ENCODE data around the gene RBM42.
A peak's percentile ranks its signal among the peaks of the same experiment; 100 is the strongest.
"Not testable (repeated sequence)": the region's sequence is repeated elsewhere in the genome, so short reads cannot be mapped to it uniquely, and the experiment has no call there.

RBM42 gene
- total RNA-seq: 38.3 to 46.0 reads per million in 2 donors

DNA sequence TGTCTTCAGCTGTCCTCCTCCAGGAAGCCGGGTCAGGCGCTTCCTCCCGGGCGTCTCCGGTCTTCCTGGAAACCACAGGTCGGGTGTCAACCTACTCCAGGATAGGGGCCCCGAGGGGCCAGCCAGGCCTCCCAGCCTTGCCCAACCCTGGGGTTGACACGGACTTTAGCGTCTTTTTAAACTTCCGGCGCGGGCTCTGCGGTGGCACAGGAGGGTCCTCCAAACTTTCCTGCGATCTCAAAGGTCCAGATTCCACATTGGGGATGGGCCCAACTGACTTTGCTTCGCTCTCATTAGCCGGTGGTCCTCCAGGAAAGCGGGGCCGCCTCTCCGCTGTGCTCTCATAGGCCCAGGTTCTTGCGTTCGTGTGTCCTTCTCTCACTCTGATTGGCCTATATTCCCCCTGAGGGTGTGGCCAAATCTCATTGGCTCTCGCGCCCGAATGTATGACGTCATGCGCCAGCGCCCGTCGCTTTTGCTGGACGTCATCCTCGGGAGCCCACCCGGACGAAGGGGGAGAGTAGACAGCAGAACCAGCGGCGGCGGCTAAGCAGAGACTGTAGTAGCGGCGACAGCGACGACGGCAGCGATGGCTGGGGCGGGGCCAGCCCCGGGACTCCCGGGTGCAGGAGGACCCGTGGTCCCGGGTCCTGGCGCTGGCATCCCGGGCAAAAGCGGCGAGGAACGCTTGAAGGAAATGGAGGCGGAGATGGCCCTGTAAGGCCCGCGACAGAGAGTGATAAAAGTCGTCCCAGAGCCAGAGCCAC is at the start of gene RBM42:
Gene RBM42 (plus strand): TSS at position 472 of the 767 bp plus-strand sequence. CDS start 118 bp downstream, at position 590.
- peak; percentile 89 for DNase-seq

DNA sequence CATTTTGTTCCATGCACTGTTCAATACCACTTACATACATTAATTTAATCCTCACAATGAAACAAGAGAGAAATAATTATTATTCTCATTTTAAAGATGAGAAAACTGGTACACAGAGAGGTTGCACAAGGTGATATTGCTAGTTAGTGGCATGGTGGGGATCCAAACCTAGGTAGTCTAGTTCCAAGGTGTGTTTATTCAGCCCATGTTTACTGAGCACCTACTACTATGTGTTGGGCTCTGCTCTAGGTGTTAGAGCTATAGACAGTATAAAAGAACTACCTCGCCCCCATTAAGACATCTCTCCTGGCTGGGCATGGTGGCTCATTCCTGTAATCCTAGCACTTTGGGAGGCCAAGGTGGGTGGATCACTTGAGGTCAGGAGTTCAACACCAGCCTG is 46.1 kb upstream of the RBM42 start:
- DNase-seq: no peak

- no peak for DNase-seq
Observed at GRCh38 chr19:35585848-35586247, 43.0 kb upstream of the RBM42 start, which contains the start of gene PMIS2. PMIS2 (plus strand) TSS chr19:35586173; CDS start chr19:35586260, 87 bp downstream.

DNA sequence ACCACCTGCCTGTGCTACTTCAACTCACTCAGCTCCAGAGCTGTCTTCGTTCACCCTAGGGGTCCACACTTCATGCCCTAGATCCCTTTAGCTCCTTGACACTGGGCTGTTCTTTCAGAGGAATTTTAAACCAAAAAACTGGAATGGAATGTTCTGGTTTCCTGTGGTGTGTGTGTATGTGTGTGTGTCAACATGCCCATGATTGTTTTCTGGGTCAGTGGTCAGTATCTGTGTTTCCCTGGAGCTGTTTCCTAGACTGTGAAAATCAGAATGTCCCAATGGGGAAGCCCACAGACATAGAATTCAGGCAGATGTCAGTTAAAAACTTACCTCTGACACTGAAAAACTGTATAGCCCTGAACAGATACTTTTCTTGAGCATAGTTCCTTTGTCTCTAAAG is 41.5 kb upstream of the RBM42 start:
- DNase-seq: no peak

- no peak for DNase-seq
Observed at GRCh38 chr19:35590875-35591274, 38.0 kb upstream of the RBM42 start.

- no peak for DNase-seq
Observed at GRCh38 chr19:35592226-35592625, 36.6 kb upstream of the RBM42 start.

DNA sequence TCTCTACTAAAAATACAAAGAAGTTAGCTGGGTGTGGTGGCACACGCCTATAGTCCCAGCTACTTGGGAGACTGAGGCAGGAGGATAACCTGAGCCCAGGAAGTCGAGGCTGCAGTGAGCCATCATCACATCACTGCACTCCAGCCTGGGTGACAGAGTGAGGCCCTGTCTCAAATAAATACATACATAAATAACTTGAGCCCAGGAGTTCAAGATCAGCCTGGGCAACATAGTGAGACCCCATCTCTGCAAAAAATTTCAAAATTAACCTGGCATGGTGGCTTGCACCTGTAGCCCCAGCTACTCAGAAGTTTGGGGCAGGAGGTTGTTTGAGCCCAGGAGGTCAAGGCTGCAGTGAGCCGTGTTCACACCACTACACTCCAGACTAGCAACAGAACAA is 33.8 kb upstream of the RBM42 start:
- not testable (repeated sequence) for DNase-seq

GRCh38 chr19:35595928-35596327 is 32.9 kb upstream of the RBM42 start:
- DNase-seq: no peak

GRCh38 chr19:35596366-35596999 is 32.4 kb upstream of the RBM42 start:
- DNase-seq: no peak

DNA sequence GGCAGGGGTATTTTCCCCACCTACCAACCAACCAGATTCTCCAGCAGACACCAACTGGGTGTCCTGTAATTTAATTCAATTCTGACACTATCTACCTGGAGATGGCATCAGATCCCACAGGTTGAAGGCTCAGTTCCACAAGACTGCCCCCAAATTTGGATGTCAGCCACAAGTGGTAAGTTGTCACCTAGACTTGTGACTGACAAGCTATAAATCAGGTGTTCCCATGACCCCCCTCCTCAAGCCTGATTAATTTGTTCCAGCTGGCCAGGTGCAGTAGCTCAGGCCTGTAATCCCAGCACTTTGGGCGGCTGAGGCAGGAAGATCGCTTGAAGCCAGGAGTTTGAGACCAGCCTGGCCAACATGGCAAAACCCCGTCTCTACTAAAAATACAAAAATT is 26.9 kb upstream of the RBM42 start:
- no peak for DNase-seq

DNA sequence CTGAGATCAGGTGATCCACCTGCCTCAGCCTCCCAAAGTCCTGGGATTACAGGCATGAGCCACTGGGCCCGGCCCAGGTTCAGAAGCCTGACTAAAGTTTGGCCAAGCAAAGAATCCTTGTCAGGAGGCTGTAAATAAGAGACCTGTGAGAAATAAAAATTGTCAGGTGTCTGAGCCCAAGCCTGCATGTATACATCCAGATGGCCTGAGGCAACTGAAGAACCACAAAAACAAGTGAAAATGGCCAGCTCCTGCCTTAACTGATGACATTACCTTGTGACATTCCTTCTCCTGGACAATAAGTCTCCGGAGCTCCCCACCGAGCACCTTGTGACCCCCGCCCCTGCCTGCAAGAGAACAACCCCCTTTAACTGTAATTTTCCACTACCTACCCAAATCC is 24.4 kb upstream of the RBM42 start:
- not testable (repeated sequence) for DNase-seq

GRCh38 chr19:35607170-35607569 is 21.7 kb upstream of the RBM42 start:
- DNase-seq: not testable (repeated sequence)

DNA sequence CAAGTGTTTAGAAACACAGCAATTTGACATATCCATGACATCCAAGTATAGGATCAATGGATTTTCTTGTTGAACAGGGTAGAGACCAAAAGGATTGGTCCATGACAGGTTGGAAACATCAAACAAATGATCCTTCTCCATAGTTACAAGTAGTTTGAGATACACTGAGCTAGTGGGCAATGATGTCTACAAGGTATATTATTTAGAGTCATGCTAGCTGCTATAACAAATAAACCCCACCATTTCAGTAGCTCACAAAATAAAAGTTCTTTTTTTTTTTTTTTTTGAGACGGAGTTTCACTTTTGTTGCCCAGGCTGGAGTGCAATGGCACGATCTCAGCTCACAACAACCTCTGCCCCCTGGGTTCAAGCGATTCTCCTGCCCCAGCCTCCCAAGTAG is 21.2 kb upstream of the RBM42 start:
- DNase-seq: no peak

DNA sequence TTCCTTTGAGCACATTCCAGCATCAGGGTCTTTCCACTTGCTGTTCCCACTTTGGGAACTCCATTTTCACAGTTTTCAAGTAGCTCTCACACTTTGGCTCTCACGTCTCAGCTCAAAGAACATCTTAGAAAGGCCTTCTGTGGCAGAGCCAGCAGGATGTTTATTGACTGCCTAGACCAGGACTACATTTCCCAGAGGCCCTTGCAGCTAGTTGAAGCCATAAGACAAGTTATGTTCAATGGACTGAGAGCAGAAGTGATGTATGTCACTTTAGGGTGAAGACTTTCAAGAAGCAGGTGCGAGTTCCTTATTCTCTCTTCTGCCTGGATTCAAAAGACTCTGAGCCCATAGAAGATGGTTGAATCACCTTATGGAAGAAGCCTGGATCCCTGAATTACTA is 20.6 kb upstream of the RBM42 start:
- no peak for DNase-seq

DNA sequence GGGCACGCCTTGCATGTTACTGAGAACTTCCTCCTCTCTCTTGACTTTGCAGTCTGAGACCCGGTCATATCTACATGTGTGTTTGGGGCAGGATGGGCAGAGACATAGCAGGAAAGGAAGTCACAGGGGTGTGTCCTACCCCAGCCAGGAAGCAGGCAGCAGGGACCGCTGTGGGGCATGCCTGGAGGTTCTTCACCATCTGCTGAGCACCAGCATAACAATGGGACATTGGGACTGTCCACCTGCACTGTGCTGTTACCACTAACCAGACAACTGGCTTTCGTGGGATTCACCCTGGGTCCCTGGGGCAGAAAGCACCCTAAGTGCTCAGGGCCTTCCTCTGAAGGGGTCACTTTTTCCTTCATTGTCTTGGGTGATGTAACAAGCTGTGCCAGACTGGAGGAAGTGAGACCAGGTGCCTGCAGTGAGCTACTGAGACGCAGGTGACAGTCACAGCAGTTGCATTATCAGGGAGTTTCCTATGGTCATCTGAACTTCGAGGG is 18.9 kb upstream of the RBM42 start:
- DNase-seq: no peak

DNA sequence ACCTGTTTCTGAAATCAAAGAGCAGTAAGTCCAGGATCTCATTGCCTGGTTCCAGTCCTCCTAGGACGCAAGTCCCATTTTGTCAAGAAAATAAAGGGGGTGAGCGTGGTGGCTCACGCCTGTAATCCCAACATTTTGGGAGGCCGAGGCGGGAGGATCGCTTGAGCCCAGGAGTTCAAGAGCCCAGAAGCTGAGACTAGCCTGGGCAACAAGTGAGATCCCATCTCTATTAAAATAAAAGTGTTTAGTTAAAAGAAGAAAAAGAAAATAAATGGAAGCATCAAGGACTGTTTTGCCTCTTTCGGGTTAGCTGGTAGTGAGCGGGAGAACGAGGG is 16.6 kb upstream of the RBM42 start:
- no peak for DNase-seq

DNA sequence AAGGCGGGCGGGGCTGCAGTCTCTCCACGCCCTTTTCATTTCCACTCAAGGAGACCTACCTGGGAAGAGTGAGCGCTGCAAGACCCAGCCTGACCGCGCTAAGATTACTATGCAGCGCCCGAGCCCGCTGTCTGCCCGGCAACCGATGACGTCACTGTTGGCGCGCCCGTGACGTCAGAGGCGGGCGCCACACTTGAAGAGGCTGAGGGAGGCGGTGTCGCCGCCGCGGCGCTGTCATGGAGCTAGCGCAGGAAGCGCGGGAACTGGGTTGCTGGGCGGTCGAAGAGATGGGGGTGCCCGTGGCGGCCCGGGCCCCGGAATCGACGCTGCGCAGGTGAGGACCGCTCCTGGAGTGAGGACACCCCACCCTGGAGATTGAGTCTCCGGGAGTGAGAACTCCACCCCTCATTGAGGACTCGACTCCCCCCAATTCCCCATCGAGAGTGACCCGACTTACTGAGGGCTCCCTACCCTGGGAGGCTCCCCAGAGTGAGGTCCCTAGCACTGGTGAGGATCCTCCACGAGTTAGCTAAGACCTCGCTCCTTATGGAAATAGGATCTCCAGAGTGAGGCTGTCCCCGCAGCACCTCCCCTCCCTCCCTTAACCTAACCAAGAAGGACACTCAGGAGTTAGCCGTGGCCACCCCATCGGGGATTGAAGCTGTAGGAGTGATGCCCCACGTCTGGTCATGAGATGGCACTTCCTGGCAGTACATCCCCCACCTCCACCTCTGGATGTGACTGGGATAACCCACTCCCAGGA is 16.1 kb upstream of the RBM42 start, which contains the start of gene HAUS5:
Gene HAUS5 (plus strand): TSS at position 177 of the 763 bp plus-strand sequence. CDS start 60 bp downstream, at position 237.
- DNase-seq: peak; percentile 96

DNA sequence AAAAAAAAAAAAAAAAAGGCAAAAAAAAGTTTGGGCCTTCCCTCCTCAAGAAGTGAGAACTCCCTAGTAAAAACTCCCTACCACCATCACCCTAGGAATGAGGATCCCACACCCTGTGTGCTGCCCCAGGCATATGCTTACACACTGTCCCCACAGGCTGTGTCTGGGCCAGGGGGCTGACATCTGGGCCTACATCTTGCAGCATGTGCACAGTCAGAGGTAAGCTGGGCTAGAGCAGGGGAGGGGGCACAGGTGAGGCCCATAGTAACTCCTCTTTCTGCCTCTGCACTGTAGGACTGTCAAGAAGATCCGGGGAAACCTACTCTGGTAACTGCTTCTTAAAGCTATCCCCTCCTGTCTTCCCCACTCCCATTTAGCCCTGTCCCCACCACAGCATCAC is 15.3 kb upstream of the RBM42 start:
- no peak for DNase-seq

DNA sequence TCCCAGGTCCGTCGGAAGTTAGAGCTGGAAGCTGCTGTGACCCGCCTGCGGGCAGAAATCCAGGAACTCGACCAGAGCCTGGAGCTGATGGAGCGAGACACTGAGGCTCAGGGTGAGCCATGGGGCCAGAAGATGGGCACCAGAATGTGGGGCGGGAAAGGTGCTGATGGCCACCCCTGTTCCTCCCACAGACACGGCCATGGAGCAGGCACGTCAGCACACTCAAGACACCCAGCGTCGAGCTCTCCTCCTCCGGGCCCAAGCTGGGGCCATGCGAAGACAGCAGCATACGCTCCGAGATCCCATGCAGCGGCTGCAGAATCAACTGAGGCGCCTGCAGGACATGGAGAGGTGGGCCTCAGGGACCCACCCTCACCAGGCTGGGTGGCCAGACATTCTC is 13.8 kb upstream of the RBM42 start:
- DNase-seq: no peak

- no peak for DNase-seq
Observed at GRCh38 chr19:35618857-35619256, 10.0 kb upstream of the RBM42 start.

GRCh38 chr19:35619290-35619923 is 9.4 kb upstream of the RBM42 start:
- DNase-seq: no peak

DNA sequence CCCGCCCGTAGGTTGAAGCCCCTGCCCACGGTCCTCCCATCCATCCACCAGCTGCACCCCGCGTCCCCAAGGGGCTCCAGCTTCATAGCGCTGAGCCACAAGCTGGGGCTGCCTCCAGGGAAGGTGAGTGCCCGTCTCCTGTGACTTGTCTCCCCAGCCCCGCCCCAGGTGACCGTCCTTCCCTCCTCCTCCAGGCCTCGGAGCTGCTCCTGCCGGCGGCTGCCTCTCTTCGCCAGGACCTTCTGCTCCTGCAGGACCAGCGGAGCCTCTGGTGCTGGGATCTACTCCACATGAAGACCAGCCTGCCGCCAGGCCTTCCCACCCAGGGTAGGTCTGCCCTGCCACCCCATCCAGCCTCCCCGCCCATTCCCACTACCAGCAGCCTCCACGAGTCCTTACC is 8.8 kb upstream of the RBM42 start:
- no peak for DNase-seq

DNA sequence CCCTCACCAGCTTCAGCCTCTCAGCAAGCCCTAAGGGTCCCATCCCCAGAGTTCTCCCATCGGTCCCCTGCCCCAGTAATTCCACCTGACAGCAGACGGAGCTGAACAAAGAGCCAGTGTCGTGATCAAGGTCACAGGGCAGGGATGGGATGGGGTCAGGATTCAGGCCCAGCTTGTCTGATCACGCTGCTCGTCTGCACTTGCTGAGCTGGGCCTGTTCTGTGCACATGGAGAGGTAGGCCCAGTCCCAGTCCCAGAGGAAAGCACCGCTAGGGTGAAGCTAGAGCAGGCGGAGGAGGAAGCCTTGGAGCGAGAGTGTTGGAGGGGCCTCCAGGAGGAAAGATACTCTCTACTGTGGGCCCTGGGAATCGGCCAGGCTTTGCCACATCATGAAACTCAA is 7.1 kb upstream of the RBM42 start:
- DNase-seq: no peak
